ENCODE measurements around the gene NAV2. TPM values are rescaled to one million over a fixed set of nuclear protein-coding genes. Genes with fewer than 3 reads are reported as not detected.

NAV2 gene
- total RNA-seq, 1 experiment from 2014 or later, result 46.3 TPM

DNA sequence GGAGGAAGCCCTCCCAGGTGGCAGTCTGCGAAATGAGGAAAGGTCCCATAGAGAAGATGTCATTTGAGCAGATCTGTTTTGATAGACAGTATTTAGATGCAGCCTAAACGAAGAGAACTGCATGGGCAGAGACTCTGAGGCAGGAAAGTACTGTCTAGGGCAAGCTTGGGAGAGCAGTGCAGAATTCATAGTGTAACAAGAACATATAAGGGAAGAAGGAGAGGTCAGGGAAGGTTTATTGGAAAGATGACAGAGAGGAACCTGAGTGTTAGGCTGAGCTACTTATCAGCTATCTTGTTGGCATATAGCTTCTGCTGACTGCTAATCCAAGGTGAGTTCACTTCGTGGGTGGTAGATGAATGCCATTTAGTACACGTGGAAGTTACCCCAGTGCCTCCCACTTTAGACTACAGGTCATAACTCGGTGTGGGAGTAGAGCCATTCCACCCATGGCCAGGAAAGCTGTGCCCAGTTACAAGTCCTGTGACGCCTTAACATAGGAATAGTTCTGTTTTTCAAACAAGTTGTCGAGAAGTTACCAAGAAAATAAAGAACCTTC, 348.1 kb downstream of the NAV2 start:
- no peak overlapping the region for H4K8ac ChIP-seq (replicated peaks; ENCODE audit: insufficient read length, low read depth, low read length)
- no peak overlapping the region for H3K9ac ChIP-seq (ENCODE audit: extremely low read depth, insufficient read length, low read length)
- H3K56ac ChIP-seq (ENCODE audit: insufficient read length, low read depth, low read length), result no peak overlapping the region
- H3K79me2 ChIP-seq (ENCODE audit: insufficient read depth, low read length), result no peaks in the 10 kb centered on the region
- TF ChIP-seq CTCF (conservative IDR thresholded peaks at IDR 0.05), result no peak
- no peaks in the 10 kb centered on the region for H3K79me1 ChIP-seq (ENCODE audit: insufficient read depth, low read depth, low read length, poor library complexity, severe bottlenecking)
- peaks cover 4% of the 10 kb centered on the region; the same call in 1 of the 2 replicates for H3K4me1 ChIP-seq (ENCODE audit: insufficient read depth, low read length)
- H2BK15ac ChIP-seq (ENCODE audit: low read depth, low read length), result no peak overlapping the region
- H2BK20ac ChIP-seq (ENCODE audit: low read depth, low read length, poor library complexity, severe bottlenecking), result no peak overlapping the region
- Mint-ChIP-seq H3K27ac (peak overlapping the region in 1 of 3 experiments; percentile 79; a peak in 2 of 7 replicates), H3K27me3 (ENCODE audit: low read depth) (no peaks in the 10 kb centered on the region), H3K36me3 (ENCODE audit: insufficient read depth in 1 of 3, low read depth in 3 of 3) (peaks cover 29 to 64% (median 61%) of the 10 kb centered on the region in 3 experiments), H3K4me3 (no peak overlapping the region), H3K4me1 (peaks cover 23 to 34% of the 10 kb centered on the region in 2 experiments), H3K9me3 (no peaks in the 10 kb centered on the region)
- H3K14ac ChIP-seq (ENCODE audit: insufficient read depth, low read length), result no peak overlapping the region
- no peak overlapping the region for H2AK5ac ChIP-seq (ENCODE audit: insufficient read length, low read length)
- H4K20me1 ChIP-seq (ENCODE audit: control insufficient read depth, insufficient read depth, insufficient read length), result no peaks in the 10 kb centered on the region
- H2BK120ac ChIP-seq (ENCODE audit: low read depth, low read length, poor library complexity, severe bottlenecking), result no peak overlapping the region
- H3K9me3 ChIP-seq (ENCODE audit: control insufficient read depth, low read depth, low read length), result no peaks in the 10 kb centered on the region
- H4K91ac ChIP-seq (ENCODE audit: insufficient read length, low read depth, low read length), result no peak overlapping the region
- no peak overlapping the region for H2AFZ ChIP-seq (ENCODE audit: low read length)
- H3K4me2 ChIP-seq (ENCODE audit: insufficient read depth, insufficient read length, low read length), result no peak overlapping the region
- H3K18ac ChIP-seq (ENCODE audit: insufficient read length, low read depth, low read length), result no peak overlapping the region
- no peak overlapping the region for H3K4ac ChIP-seq (ENCODE audit: low read depth, low read length)
- no peak overlapping the region for H2BK5ac ChIP-seq (ENCODE audit: insufficient read length, low read length)
- WGBS (ENCODE audit: extremely low coverage, insufficient read length, low lambda C conversion rate), result no CpG with 5 or more reads among the region's 7 CpGs
- no peaks in the 10 kb centered on the region for H3K23me2 ChIP-seq (ENCODE audit: insufficient read length, low read depth, low read length, poor library complexity, severe bottlenecking)
- no peak overlapping the region for H4K5ac ChIP-seq (ENCODE audit: insufficient read length, low read depth, low read length)
- H3K27ac ChIP-seq (ENCODE audit: insufficient read length, low read depth, low read length), result no peak overlapping the region
- H3K23ac ChIP-seq (ENCODE audit: insufficient read length, low read depth, low read length), result no peak overlapping the region
- DNase-seq, result no peak
- no peaks in the 10 kb centered on the region for H3K27me3 ChIP-seq (ENCODE audit: insufficient read depth, low read length)
- no peak overlapping the region for H2BK12ac ChIP-seq (ENCODE audit: insufficient read length, low read depth, low read length)
- H3T11ph ChIP-seq (ENCODE audit: low read length), result no peak overlapping the region
